ENCODE results near the gene TAF1.
"Not testable (repeated sequence)": the region's sequence is repeated elsewhere in the genome, so short reads cannot be mapped to it uniquely, and the experiment has no call there.

The TAF1 gene

GRCh38 chrX:71504346-71504745, 138.2 kb downstream of the TAF1 start:
- no peak for DNase-seq (ENCODE audit: low read depth)

DNA sequence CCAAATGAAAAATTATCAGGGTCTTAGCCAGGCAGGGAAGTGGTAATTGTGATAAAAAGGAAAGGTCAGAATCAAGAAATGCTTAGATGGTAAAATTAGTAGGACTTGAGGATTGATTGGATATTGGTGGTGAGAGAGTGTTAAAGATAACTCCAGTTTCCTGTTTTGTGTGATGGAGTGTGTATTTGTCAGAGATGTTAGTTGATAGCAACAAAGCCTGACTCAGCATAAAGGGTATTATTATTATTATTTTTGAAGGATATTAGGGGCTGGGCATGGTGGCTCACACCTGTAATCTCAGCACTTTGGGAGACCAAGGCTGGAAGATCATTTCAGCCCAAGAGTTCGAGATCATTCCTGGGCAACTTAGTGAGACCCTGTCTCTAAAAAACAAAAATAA, 143.1 kb downstream of the TAF1 start:
- no peak for DNase-seq (ENCODE audit: low read depth)

DNA sequence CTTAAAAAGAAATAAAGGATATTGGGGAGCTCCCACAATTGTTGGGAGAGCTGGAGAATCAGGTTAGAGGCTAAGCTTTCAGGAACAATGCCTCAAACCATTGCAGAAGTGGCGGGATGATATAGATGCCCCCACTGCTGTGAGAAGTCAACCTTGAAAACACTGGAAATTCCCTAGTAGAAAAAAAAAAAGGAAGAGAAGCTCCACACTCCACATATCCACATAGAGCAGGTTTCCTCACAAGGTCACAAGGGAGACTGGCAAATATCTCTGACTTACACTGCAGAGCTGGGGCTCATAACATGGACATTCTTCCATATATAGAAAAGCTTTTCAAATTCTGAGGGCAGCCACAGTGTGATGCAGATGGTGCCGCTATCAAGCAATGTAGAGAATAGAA, 144.0 kb downstream of the TAF1 start:
- DNase-seq (ENCODE audit: low read depth) = no peak

GRCh38 chrX:71513731-71514130, 147.6 kb downstream of the TAF1 start:
- DNase-seq (ENCODE audit: low read depth) = not testable (repeated sequence)

DNA sequence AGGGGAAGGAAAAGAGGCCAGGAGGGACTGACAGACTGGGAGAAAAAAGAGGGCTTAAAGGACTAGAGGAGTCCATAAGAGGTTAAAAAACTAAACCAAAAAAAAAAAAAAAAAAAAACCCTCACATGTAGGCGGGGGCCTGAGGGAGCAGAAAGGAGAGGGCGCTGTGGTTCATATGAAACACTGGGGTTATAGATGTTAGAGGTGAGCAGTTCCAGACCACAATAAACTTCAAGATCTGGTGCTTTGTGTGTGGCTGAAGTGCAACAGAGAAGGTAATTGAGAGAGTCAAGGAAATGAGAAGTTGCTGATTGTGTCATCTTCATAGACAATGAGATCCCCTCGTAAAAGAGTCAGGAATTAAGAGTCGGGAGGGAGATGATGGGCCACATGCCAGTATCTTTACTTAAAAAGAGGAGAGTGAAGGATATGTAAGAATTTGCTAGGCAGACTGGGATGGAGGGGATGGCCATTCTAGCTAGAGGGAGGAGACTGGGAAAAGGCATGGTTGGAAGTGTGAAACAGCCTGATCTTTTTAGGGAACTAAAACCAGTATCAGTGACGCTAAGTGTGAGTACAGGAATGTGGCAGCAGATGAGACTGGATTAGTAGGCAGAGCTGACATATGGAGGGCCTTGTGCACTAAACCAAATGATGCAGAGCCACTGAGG, 148.3 kb downstream of the TAF1 start:
- DNase-seq (ENCODE audit: low read depth) = no peak

DNA sequence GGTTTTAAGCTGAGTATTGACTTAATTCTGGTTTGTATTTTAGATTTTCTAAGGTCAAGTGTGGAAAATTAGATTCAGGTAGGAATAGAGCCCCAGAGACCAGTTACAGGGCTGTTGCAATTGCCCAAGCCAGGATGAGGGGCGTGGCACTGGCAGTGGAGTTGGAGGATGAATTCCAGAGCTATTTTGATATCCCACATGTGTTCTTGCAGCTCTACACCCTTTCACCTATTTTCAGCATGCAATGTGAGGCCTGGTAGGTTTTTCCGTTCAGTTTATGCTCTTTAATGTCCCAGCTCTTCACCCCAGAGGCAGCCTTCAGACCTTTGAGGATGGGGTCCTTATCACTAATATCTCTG, 148.9 kb downstream of the TAF1 start:
- no peak for DNase-seq (ENCODE audit: low read depth)
